NT2/D1 (cell line): Measurements from ENCODE around the gene RBMXL2.

Experiments used
- DNase-seq: peaks from one replicate; pipeline ENCODE4 v3.0.0-alpha.2; 2011; ENCODE audit warnings: low read depth, low spot score
- H3K27me3 ChIP-seq: 2 replicates; pipeline ENCODE4 v1.6.0; 2011; ENCODE audit warnings: mild to moderate bottlenecking; ENCODE audit not compliant: insufficient read length, insufficient read depth
- H3K36me3 ChIP-seq: 2 replicates; pipeline ENCODE4 v1.6.1; 2011; ENCODE audit warnings: mild to moderate bottlenecking, low read length, mixed read lengths; ENCODE audit not compliant: insufficient read depth, insufficient read length
- H3K4me1 ChIP-seq: 2 replicates; pipeline ENCODE4 v1.5.1; 2011; ENCODE audit not compliant: insufficient read depth, insufficient read length
- H3K4me3 ChIP-seq: 2 replicates; pipeline ENCODE4 v1.5.1; 2011; ENCODE audit warnings: low read depth; ENCODE audit not compliant: insufficient read length
- H3K9ac ChIP-seq: 2 replicates; pipeline ENCODE4 v1.6.0; 2011; ENCODE audit warnings: low read depth; ENCODE audit not compliant: insufficient read length
- H3K9me3 ChIP-seq: 2 replicates; pipeline ENCODE4 v1.5.1; 2011; ENCODE audit warnings: mild to moderate bottlenecking, low read length; ENCODE audit not compliant: insufficient read depth
- SUZ12 ChIP-seq: IDR thresholded peaks from 2 replicates; pipeline ENCODE4 v1.6.1; 2011; ENCODE audit not compliant: insufficient read length, insufficient read depth; ENCODE audit errors: extremely low read depth
- YY1 ChIP-seq: IDR thresholded peaks from 2 replicates; pipeline ENCODE4 v1.6.1; 2011; ENCODE audit not compliant: insufficient read length, insufficient read depth
- ZNF274 ChIP-seq: IDR thresholded peaks from 2 replicates; pipeline ENCODE4 v1.6.1; 2011; ENCODE audit warnings: mild to moderate bottlenecking, low read depth, low read length

RBMXL2 gene

GRCh38 chr11:7115780-7116179 is 27.0 kb downstream of the RBMXL2 start:
- Histone ChIP-seq H3K4me3 (no peak overlapping the region), H3K36me3 (no peaks in the 10 kb centered on the region), H3K9me3 (no peaks in the 10 kb centered on the region), H3K4me1 (no peaks in the 10 kb centered on the region), H3K9ac (no peak overlapping the region), H3K27me3 (no peaks in the 10 kb centered on the region)
- no peak for DNase-seq
- TF ChIP-seq SUZ12 (no peak), YY1 (no peak)

- H3K9ac ChIP-seq = no peak overlapping the region
- H3K4me3 ChIP-seq = no peak overlapping the region
- no peaks in the 10 kb centered on the region for H3K9me3 ChIP-seq
- no peak for TF ChIP-seq SUZ12
- no peak for DNase-seq
- H3K36me3 ChIP-seq = no peaks in the 10 kb centered on the region
- no peaks in the 10 kb centered on the region for H3K27me3 ChIP-seq
- no peaks in the 10 kb centered on the region for H3K4me1 ChIP-seq
These were observed 27.6 kb downstream of the RBMXL2 start for GRCh38 chr11:7116370-7116769.

- Histone ChIP-seq H3K9ac (no peak overlapping the region), H3K4me3 (no peak overlapping the region), H3K36me3 (no peaks in the 10 kb centered on the region), H3K4me1 (no peaks in the 10 kb centered on the region), H3K9me3 (no peaks in the 10 kb centered on the region), H3K27me3 (no peaks in the 10 kb centered on the region)
- TF ChIP-seq SUZ12 (no peak), YY1 (no peak), ZNF274 (no peak)
- DNase-seq = no peak
These were observed 49.3 kb downstream of the RBMXL2 start for GRCh38 chr11:7138051-7138450.
